Fibroblast of lung (primary cell): ENCODE data around the gene RAP1GDS1. TPM values are rescaled to one million over a fixed set of nuclear protein-coding genes. Genes with fewer than 3 reads are reported as not detected.

ENCODE experiments used
- DNase-seq, 2 donors: peaks; one replicate each; pipeline versions ENCODE4 v3.0.0 to v3.0.0-alpha.2; 2010; ENCODE audit warnings: low read depth in 2 of 2
- H2AFZ ChIP-seq: 2 replicates; pipeline ENCODE4 v1.5.1; 2012; ENCODE audit warnings: low read length, control low read depth, inconsistent platforms
- H3K27ac ChIP-seq: 2 replicates; pipeline ENCODE4 v1.5.1; 2011; ENCODE audit warnings: low read length, control low read depth; ENCODE audit not compliant: insufficient read depth
- H3K27me3 ChIP-seq: 2 replicates; pipeline ENCODE4 v1.5.1; 2011; ENCODE audit warnings: mild to moderate bottlenecking, low read length; ENCODE audit not compliant: control insufficient read depth, insufficient read depth
- H3K36me3 ChIP-seq: 2 replicates; pipeline ENCODE4 v1.5.1; 2011; ENCODE audit warnings: low read length; ENCODE audit not compliant: control insufficient read depth, insufficient read depth
- H3K4me1 ChIP-seq: 2 replicates; pipeline ENCODE4 v1.5.1; 2011; ENCODE audit warnings: low read length; ENCODE audit not compliant: control insufficient read depth, insufficient read depth; ENCODE audit errors: extremely low read depth
- H3K4me2 ChIP-seq: 2 replicates; pipeline ENCODE4 v1.5.1; 2011; ENCODE audit warnings: low read length, control low read depth; ENCODE audit not compliant: insufficient read depth; ENCODE audit errors: extremely low read depth
- H3K4me3 ChIP-seq, 4 experiments: fragments of 200-600 bp in 1 of 4; sonication (generic) in 1 of 4; replicated peaks in 1 of 4; 2 replicates each; pipeline ENCODE4 v1.5.1; 2011 to 2016; ENCODE audit warnings: low read length in 4 of 4, low read depth in 3 of 4, mild to moderate bottlenecking in 3 of 4, control low read depth in 2 of 4, inconsistent platforms in 1 of 4, mixed read lengths in 1 of 4; ENCODE audit not compliant: insufficient read depth in 1 of 4; ENCODE audit errors: control extremely low read depth in 1 of 4
- H3K79me2 ChIP-seq: 2 replicates; pipeline ENCODE4 v1.5.1; 2012; ENCODE audit warnings: mild to moderate bottlenecking, low read length, inconsistent platforms; ENCODE audit not compliant: control insufficient read depth, insufficient read depth
- H3K9ac ChIP-seq: 2 replicates; pipeline ENCODE4 v1.5.1; 2011; ENCODE audit warnings: mild to moderate bottlenecking, low read length, control low read depth; ENCODE audit not compliant: insufficient read depth
- H3K9me3 ChIP-seq: 2 replicates; pipeline ENCODE4 v1.5.1; 2012; ENCODE audit warnings: low read depth, low read length; ENCODE audit not compliant: control insufficient read depth, insufficient read depth
- H4K20me1 ChIP-seq: 2 replicates; pipeline ENCODE4 v1.5.1; 2011; ENCODE audit warnings: low read length; ENCODE audit not compliant: control insufficient read depth, insufficient read depth; ENCODE audit errors: extremely low read depth
- CTCF ChIP-seq, 2 donors: IDR thresholded peaks in 1 of 2; conservative IDR thresholded peaks in 1 of 2; 1 replicate in 1 of 2; 2 replicates in 1 of 2; pipeline ENCODE4 v1.5.1; 2011 to 2012; ENCODE audit warnings: low read length in 2 of 2, control low read depth in 1 of 2, inconsistent platforms in 1 of 2, low read depth in 1 of 2, mild to moderate bottlenecking in 1 of 2
- EZH2 ChIP-seq: IDR thresholded peaks from 2 replicates; pipeline ENCODE4 v1.5.1; 2012; ENCODE audit warnings: low read length, control low read depth, mild to moderate bottlenecking; ENCODE audit errors: missing control alignments
- polyA plus RNA-seq, 2 donors: library from polyadenylated mRNA; depleted of rRNA in 1 of 2; stranded (reverse) in 1 of 2; unstranded in 1 of 2; fragments of >200 nt; gene quantifications; 2 replicates each; pipeline ENCODE4 v1.2.1, GENCODE V29; 2011 to 2012; ENCODE audit warnings: missing spikeins in 1 of 2
- total RNA-seq: library from RNA; depleted of rRNA; stranded (reverse); fragments of >200 nt; gene quantifications from 2 replicates; pipeline ENCODE4 v1.2.1, GENCODE V29; 2014

RAP1GDS1 gene
- total and polyA plus RNA-seq, 2 donors (not counting 1 experiment from before 2014, with no cell fraction given), result 68.3 to 103 TPM

DNA sequence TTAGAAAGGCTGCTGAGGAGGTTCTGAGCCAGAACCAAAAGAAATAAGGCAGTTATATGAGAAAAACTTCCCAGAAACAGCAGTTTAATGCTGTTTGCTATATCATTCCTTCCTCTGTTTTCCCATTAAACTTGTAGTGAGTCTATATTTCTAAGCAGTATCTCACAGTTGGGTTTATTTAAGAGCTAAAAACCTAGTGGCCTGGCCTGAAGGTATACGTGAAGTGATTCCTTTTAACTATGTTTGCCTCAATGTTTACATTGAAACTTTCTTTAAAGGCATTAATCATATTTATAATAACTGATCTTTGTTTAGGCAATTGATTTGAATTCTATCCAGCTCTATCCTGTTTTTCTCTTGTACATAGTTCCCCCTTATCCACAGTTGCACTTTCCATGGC lies 19.1 kb upstream of the RAP1GDS1 start:
- no peaks in the 10 kb centered on the region for H3K36me3 ChIP-seq
- H3K4me3 ChIP-seq, result no peak overlapping the region
- H3K79me2 ChIP-seq, result no peaks in the 10 kb centered on the region
- H3K9ac ChIP-seq, result no peak overlapping the region
- no peaks in the 10 kb centered on the region for H3K4me1 ChIP-seq
- no peaks in the 10 kb centered on the region for H4K20me1 ChIP-seq
- H2AFZ ChIP-seq, result no peak overlapping the region
- no peak overlapping the region for H3K4me2 ChIP-seq
- H3K27me3 ChIP-seq, result no peaks in the 10 kb centered on the region
- DNase-seq, result no peak
- no peak overlapping the region for H3K27ac ChIP-seq
- no peaks in the 10 kb centered on the region for H3K9me3 ChIP-seq
- TF ChIP-seq EZH2, result no peak
- TF ChIP-seq CTCF (conservative IDR thresholded peaks at IDR 0.05 in 1 of 2, IDR thresholded peaks at IDR 0.05 in 1 of 2; ENCODE audit: low read depth in 1 of 2, low read length in 2 of 2), result no peak

DNA sequence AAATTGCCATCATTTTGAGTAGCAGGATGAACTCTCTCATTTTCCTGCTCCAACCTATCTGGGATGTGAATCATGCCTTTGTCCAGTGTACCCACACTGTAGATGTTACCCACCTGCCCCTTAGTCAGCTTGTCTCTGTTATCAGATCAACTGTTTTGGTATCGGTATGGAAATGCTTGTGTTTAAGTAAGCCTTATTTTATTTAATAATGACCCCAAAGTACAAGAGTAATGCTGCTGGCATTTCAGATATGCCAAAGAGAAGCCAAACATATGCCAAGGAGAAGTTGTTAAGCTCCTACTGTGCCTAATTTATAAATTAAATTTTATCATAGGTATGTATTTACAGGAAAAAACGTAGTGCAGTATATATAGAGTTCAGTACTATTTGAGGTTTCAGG lies 18.6 kb upstream of the RAP1GDS1 start:
- Histone ChIP-seq H2AFZ (no peak overlapping the region), H3K4me3 (no peak overlapping the region)
- DNase-seq, result peak in 1 of 2 donors; percentile 52

DNA sequence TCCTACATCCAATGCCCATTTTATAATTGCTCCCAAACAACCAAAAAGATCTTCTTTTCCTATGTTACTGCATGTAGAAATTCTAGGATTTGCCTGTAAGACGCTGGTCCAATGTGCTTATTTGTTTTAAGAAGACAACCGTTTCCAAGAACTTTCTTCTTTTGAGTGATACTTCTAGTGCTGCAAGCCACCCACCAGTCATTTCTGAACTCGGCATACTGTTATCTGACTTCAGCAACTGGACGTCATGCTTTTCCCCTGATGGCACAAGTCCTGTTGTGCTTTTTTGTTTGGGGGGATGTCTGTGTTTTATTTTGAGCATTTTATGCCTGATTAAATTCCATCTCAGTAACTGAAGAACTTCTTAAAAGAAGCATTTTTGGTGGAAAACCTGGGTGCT lies 16.0 kb upstream of the RAP1GDS1 start:
- H3K27ac ChIP-seq, result no peak overlapping the region
- H3K9ac ChIP-seq, result no peak overlapping the region
- H3K9me3 ChIP-seq, result no peaks in the 10 kb centered on the region
- H3K4me3 ChIP-seq, result no peak overlapping the region
- H3K27me3 ChIP-seq, result no peaks in the 10 kb centered on the region
- H3K4me2 ChIP-seq, result no peak overlapping the region
- no peaks in the 10 kb centered on the region for H3K36me3 ChIP-seq
- H4K20me1 ChIP-seq, result no peaks in the 10 kb centered on the region
- H2AFZ ChIP-seq, result no peak overlapping the region
- TF ChIP-seq CTCF (conservative IDR thresholded peaks at IDR 0.05 in 1 of 2, IDR thresholded peaks at IDR 0.05 in 1 of 2; ENCODE audit: low read depth in 1 of 2, low read length in 2 of 2), result no peak
- TF ChIP-seq EZH2, result no peak
- DNase-seq, result no peak
- no peaks in the 10 kb centered on the region for H3K4me1 ChIP-seq
- H3K79me2 ChIP-seq, result no peaks in the 10 kb centered on the region

More for the DNA sequence above, 18.6 kb upstream of the RAP1GDS1 start:
- Histone ChIP-seq H3K36me3 (no peaks in the 10 kb centered on the region), H3K27me3 (no peaks in the 10 kb centered on the region), H3K27ac (no peak overlapping the region), H3K4me1 (no peaks in the 10 kb centered on the region), H3K9me3 (no peaks in the 10 kb centered on the region), H4K20me1 (no peaks in the 10 kb centered on the region), H3K79me2 (no peaks in the 10 kb centered on the region), H3K9ac (no peak overlapping the region), H3K4me2 (no peak overlapping the region)
- TF ChIP-seq CTCF (conservative IDR thresholded peaks at IDR 0.05 in 1 of 2, IDR thresholded peaks at IDR 0.05 in 1 of 2; ENCODE audit: low read depth in 1 of 2, low read length in 2 of 2) (no peak), EZH2 (no peak)
